WTC11 (cell line): ENCODE results near the gene SYPL2. TPM values are rescaled to one million over a fixed set of nuclear protein-coding genes. Genes with fewer than 3 reads are reported as not detected.

Experiments used
- ATAC-seq: fragments of 200-7000 bp; cut with Tn5 transposase; 2 replicates; pipeline ENCODE4 v1.10.0; 2021; ENCODE audit warnings: mild to moderate bottlenecking, moderate library complexity
- CTCF ChIA-PET: fragments of 300-600 bp; sonication (Branson Sonifier 250); formaldehyde crosslinking; loops from one replicate; lab custom pipeline; 2021; ENCODE audit warnings: antibody characterized with exemption; lab: Charles Lee
- POLR2A ChIA-PET: fragments of 350-600 bp; sonication (Branson Sonifier 250); formaldehyde crosslinking; loops from one replicate; lab custom pipeline; 2021; ENCODE audit warnings: antibody characterized with exemption; lab: Charles Lee
- DNase-seq: peaks from one replicate; pipeline ENCODE4 v3.0.0; 2021; ENCODE audit warnings: low spot score
- H3K27ac Mint-ChIP-seq: 2 replicates; pipeline ENCODE4 v1.8.0; 2021; ENCODE audit warnings: mixed read lengths
- H3K27me3 Mint-ChIP-seq: 2 replicates; pipeline ENCODE4 v1.8.0; 2021; ENCODE audit warnings: low read depth, mild to moderate bottlenecking, moderate library complexity, mixed read lengths
- H3K36me3 Mint-ChIP-seq: 2 replicates; pipeline ENCODE4 v1.8.0; 2021; ENCODE audit warnings: mixed read lengths
- H3K4me1 Mint-ChIP-seq: 2 replicates; pipeline ENCODE4 v1.8.0; 2022; ENCODE audit warnings: mixed read lengths
- H3K4me3 Mint-ChIP-seq: 2 replicates; pipeline ENCODE4 v1.8.0; 2021; ENCODE audit warnings: mild to moderate bottlenecking, moderate library complexity, mixed read lengths
- H3K9me3 Mint-ChIP-seq: 2 replicates; pipeline ENCODE4 v1.8.0; 2021; ENCODE audit warnings: mixed read lengths
- ATF3 ChIP-seq: sonication (generic); formaldehyde crosslinking; conservative IDR thresholded peaks from 2 replicates; pipeline ENCODE4 v1.8.1; 2022; ENCODE audit warnings: mild to moderate bottlenecking, missing genetic modification reagents
- ESRRA ChIP-seq: sonication (generic); formaldehyde crosslinking; IDR thresholded peaks from 2 replicates; pipeline ENCODE4 v1.8.1; 2022; ENCODE audit warnings: mild to moderate bottlenecking, missing genetic modification reagents, borderline replicate concordance
- GRHL2 ChIP-seq: fragments of 250-450 bp; sonication (Bioruptor Pico); IDR thresholded peaks from 2 replicates; pipeline ENCODE4 v1.8.0; 2022; ENCODE audit warnings: mild to moderate bottlenecking, moderate library complexity; ENCODE audit not compliant: insufficient replicate concordance, severe bottlenecking
- IRF2 ChIP-seq: sonication (generic); formaldehyde crosslinking; IDR thresholded peaks from 2 replicates; pipeline ENCODE4 v1.8.0; 2022; ENCODE audit warnings: low read depth, missing genetic modification reagents, borderline replicate concordance
- MAX ChIP-seq: sonication (generic); formaldehyde crosslinking; IDR thresholded peaks from 2 replicates; pipeline ENCODE4 v1.8.0; 2022; ENCODE audit warnings: mild to moderate bottlenecking, missing genetic modification reagents
- NFE2L1 ChIP-seq: sonication (generic); formaldehyde crosslinking; IDR thresholded peaks from 2 replicates; pipeline ENCODE4 v1.8.1; 2023; ENCODE audit warnings: missing genetic modification reagents
- NR1H2 ChIP-seq: sonication (generic); formaldehyde crosslinking; IDR thresholded peaks from 2 replicates; pipeline ENCODE4 v1.9.0; 2021; ENCODE audit warnings: mild to moderate bottlenecking, moderate library complexity, missing genetic modification reagents
- ZBTB21 ChIP-seq: sonication (generic); formaldehyde crosslinking; IDR thresholded peaks from 2 replicates; pipeline ENCODE4 v1.8.1; 2023; ENCODE audit warnings: mild to moderate bottlenecking, missing genetic modification reagents, borderline replicate concordance
- ZNF232 ChIP-seq: sonication (generic); formaldehyde crosslinking; IDR thresholded peaks from 2 replicates; pipeline ENCODE4 v1.8.0; 2022; ENCODE audit warnings: mild to moderate bottlenecking, missing genetic modification reagents
- ZNF263 ChIP-seq: sonication (generic); formaldehyde crosslinking; IDR thresholded peaks from 2 replicates; pipeline ENCODE4 v1.8.1; 2022; ENCODE audit warnings: low read depth, mild to moderate bottlenecking, moderate library complexity, missing genetic modification reagents
- ZNF532 ChIP-seq: fragments of 250-450 bp; sonication (Bioruptor Pico); IDR thresholded peaks from 2 replicates; pipeline ENCODE4 v1.9.0; 2021; ENCODE audit warnings: mild to moderate bottlenecking, borderline replicate concordance
- total RNA-seq: library from RNA; stranded (reverse); gene quantifications from 3 replicates; pipeline ENCODE4 v1.2.3, GENCODE V29; 2021
- TF ChIP-seq, protein P1 (sequence below): sonication (generic); formaldehyde crosslinking; IDR thresholded peaks from 2 replicates; pipeline ENCODE4 v1.8.1; 2023; ENCODE audit warnings: mild to moderate bottlenecking, moderate library complexity, missing genetic modification reagents
- TF ChIP-seq, protein P2 (sequence below): sonication (generic); formaldehyde crosslinking; IDR thresholded peaks from 2 replicates; pipeline ENCODE4 v1.8.0; 2022; ENCODE audit warnings: mild to moderate bottlenecking, missing genetic modification reagents
- TF ChIP-seq, protein P3 (sequence below): sonication (generic); formaldehyde crosslinking; IDR thresholded peaks from 2 replicates; pipeline ENCODE4 v1.8.1; 2022; ENCODE audit warnings: mild to moderate bottlenecking, moderate library complexity, missing genetic modification reagents
- TF ChIP-seq, protein P4 (sequence below): fragments of 250-450 bp; sonication (Bioruptor Pico); IDR thresholded peaks from 2 replicates; pipeline ENCODE4 v1.9.0; 2021; ENCODE audit warnings: mild to moderate bottlenecking

The SYPL2 gene
- total RNA-seq, 1 experiment from 2014 or later, result 3.7 TPM

GRCh38 chr1:109441069-109441468, 25.3 kb upstream of the SYPL2 start:
- Mint-ChIP-seq H3K36me3 (no peaks in the 10 kb centered on the region), H3K27ac (no peak overlapping the region), H3K9me3 (no peaks in the 10 kb centered on the region), H3K4me3 (no peak overlapping the region), H3K4me1 (no peaks in the 10 kb centered on the region), H3K27me3 (peaks cover 10% of the 10 kb centered on the region)
- no peak for TF ChIP-seq NR1H2 (CRISPR knock-in tag)
- TF ChIP-seq ZNF232 (CRISPR knock-in tag), result no peak
- TF ChIP-seq MAX (CRISPR knock-in tag), result no peak
- no peak for TF ChIP-seq ZNF532 (CRISPR knock-in tag)
- CTCF ChIA-PET, result no interaction called here
- POLR2A ChIA-PET, result no interaction called here
- no peak for DNase-seq
- ATAC-seq, result no peak

GRCh38 chr1:109443476-109443875, 22.9 kb upstream of the SYPL2 start:
- H3K27ac Mint-ChIP-seq, result no peak overlapping the region
- peaks cover 16% of the 10 kb centered on the region for H3K27me3 Mint-ChIP-seq
- ATAC-seq (no peak), DNase-seq (no peak)
- TF ChIP-seq ATF3 (CRISPR knock-in tag) (no peak), IRF2 (CRISPR knock-in tag) (no peak)
- TF ChIP-seq, protein P1, sequence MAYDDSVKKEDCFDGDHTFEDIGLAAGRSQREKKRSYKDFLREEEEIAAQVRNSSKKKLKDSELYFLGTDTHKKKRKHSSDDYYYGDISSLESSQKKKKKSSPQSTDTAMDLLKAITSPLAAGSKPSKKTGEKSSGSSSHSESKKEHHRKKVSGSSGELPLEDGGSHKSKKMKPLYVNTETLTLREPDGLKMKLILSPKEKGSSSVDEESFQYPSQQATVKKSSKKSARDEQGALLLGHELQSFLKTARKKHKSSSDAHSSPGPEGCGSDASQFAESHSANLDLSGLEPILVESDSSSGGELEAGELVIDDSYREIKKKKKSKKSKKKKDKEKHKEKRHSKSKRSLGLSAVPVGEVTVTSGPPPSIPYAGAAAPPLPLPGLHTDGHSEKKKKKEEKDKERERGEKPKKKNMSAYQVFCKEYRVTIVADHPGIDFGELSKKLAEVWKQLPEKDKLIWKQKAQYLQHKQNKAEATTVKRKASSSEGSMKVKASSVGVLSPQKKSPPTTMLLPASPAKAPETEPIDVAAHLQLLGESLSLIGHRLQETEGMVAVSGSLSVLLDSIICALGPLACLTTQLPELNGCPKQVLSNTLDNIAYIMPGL (CRISPR knock-in tag), result no peak
- TF ChIP-seq, protein P2, sequence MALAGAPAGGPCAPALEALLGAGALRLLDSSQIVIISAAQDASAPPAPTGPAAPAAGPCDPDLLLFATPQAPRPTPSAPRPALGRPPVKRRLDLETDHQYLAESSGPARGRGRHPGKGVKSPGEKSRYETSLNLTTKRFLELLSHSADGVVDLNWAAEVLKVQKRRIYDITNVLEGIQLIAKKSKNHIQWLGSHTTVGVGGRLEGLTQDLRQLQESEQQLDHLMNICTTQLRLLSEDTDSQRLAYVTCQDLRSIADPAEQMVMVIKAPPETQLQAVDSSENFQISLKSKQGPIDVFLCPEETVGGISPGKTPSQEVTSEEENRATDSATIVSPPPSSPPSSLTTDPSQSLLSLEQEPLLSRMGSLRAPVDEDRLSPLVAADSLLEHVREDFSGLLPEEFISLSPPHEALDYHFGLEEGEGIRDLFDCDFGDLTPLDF (CRISPR knock-in tag), result no peak
- H3K4me3 Mint-ChIP-seq, result no peak overlapping the region
- H3K36me3 Mint-ChIP-seq, result no peaks in the 10 kb centered on the region
- H3K9me3 Mint-ChIP-seq, result no peaks in the 10 kb centered on the region
- POLR2A ChIA-PET, result no interaction called here
- CTCF ChIA-PET, result no interaction called here
- no peaks in the 10 kb centered on the region for H3K4me1 Mint-ChIP-seq

DNA sequence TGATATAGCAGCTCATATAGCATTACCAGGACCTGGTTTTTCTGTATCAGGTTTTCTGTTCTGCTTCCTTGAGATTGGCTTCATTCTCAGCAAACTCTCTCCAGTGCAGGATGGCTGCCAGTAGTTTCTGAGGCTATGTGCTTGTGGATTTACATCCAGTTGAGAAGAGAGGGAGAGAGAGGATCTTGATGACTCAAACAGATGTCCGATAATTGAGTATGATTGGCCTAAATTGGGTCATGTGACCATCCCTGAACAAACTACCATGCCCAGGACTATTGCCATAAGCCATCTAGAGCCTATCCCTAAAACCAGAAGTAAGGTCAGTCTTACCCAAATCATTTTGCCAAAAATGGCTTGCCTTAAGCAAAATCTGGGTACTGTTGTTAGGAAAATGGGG, 22.0 kb upstream of the SYPL2 start:
- ATAC-seq (no peak), DNase-seq (no peak)
- Mint-ChIP-seq H3K4me1 (no peaks in the 10 kb centered on the region), H3K27ac (no peak overlapping the region), H3K27me3 (peaks cover 16% of the 10 kb centered on the region), H3K9me3 (no peaks in the 10 kb centered on the region), H3K4me3 (no peak overlapping the region), H3K36me3 (no peaks in the 10 kb centered on the region)
- ChIA-PET CTCF (interaction anchor here (1.0 kb wide), 1 partner anchor 49 kb away, joined by 4 read pairs; the partner anchor contains the start of gene CYB561D1), POLR2A (no interaction called here)
- TF ChIP-seq GRHL2 (CRISPR knock-in tag) (no peak), ZBTB21 (CRISPR knock-in tag) (no peak), NFE2L1 (CRISPR knock-in tag) (no peak), ESRRA (no peak), ZNF263 (CRISPR knock-in tag) (no peak), ZNF532 (CRISPR knock-in tag) (no peak)
- TF ChIP-seq, protein P3, sequence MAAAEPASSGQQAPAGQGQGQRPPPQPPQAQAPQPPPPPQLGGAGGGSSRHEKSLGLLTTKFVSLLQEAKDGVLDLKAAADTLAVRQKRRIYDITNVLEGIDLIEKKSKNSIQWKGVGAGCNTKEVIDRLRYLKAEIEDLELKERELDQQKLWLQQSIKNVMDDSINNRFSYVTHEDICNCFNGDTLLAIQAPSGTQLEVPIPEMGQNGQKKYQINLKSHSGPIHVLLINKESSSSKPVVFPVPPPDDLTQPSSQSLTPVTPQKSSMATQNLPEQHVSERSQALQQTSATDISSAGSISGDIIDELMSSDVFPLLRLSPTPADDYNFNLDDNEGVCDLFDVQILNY (CRISPR knock-in tag), result no peak
- TF ChIP-seq, protein P4, sequence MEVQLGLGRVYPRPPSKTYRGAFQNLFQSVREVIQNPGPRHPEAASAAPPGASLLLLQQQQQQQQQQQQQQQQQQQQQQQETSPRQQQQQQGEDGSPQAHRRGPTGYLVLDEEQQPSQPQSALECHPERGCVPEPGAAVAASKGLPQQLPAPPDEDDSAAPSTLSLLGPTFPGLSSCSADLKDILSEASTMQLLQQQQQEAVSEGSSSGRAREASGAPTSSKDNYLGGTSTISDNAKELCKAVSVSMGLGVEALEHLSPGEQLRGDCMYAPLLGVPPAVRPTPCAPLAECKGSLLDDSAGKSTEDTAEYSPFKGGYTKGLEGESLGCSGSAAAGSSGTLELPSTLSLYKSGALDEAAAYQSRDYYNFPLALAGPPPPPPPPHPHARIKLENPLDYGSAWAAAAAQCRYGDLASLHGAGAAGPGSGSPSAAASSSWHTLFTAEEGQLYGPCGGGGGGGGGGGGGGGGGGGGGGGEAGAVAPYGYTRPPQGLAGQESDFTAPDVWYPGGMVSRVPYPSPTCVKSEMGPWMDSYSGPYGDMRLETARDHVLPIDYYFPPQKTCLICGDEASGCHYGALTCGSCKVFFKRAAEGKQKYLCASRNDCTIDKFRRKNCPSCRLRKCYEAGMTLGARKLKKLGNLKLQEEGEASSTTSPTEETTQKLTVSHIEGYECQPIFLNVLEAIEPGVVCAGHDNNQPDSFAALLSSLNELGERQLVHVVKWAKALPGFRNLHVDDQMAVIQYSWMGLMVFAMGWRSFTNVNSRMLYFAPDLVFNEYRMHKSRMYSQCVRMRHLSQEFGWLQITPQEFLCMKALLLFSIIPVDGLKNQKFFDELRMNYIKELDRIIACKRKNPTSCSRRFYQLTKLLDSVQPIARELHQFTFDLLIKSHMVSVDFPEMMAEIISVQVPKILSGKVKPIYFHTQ (CRISPR knock-in tag), result no peak
